ENCODE measurements around the gene PRM1.
"Not testable (repeated sequence)": the region's sequence is repeated elsewhere in the genome, so short reads cannot be mapped to it uniquely, and the experiment has no call there.

Gene PRM1

GRCh38 chr16:11297492-11298142 is 16.5 kb upstream of the PRM1 start:
- DNase-seq (ENCODE audit: low read depth): peak; percentile 28

GRCh38 chr16:11296706-11297491 is 15.8 kb upstream of the PRM1 start:
- no peak for DNase-seq (ENCODE audit: low read depth)

GRCh38 chr16:11296351-11296705 is 15.2 kb upstream of the PRM1 start:
- no peak for DNase-seq (ENCODE audit: low read depth)

GRCh38 chr16:11295672-11296071 is 14.5 kb upstream of the PRM1 start:
- no peak for DNase-seq (ENCODE audit: low read depth)

GRCh38 chr16:11292076-11292748 is 11.1 kb upstream of the PRM1 start:
- no peak for DNase-seq (ENCODE audit: low read depth)

GRCh38 chr16:11291091-11291703 is 10.1 kb upstream of the PRM1 start:
- no peak for DNase-seq (ENCODE audit: low read depth)

GRCh38 chr16:11290102-11290893 is 9.2 kb upstream of the PRM1 start:
- no peak for DNase-seq (ENCODE audit: low read depth)

- not testable (repeated sequence) for DNase-seq (ENCODE audit: low read depth)
Measured at GRCh38 chr16:11289696-11290095, 8.6 kb upstream of the PRM1 start.

GRCh38 chr16:11289202-11289601 is 8.1 kb upstream of the PRM1 start:
- no peak for DNase-seq (ENCODE audit: low read depth)

GRCh38 chr16:11285842-11286241 is 4.7 kb upstream of the PRM1 start:
- DNase-seq (ENCODE audit: low read depth): no peak

GRCh38 chr16:11283820-11284248 is 2.7 kb upstream of the PRM1 start:
- no peak for DNase-seq (ENCODE audit: low read depth)

GRCh38 chr16:11278681-11279628 is 2.2 kb downstream of the PRM1 start:
- DNase-seq (ENCODE audit: low read depth): no peak

- DNase-seq (ENCODE audit: low read depth): no peak
Measured at GRCh38 chr16:11277607-11278337, 3.4 kb downstream of the PRM1 start.

GRCh38 chr16:11276896-11277593 is 4.1 kb downstream of the PRM1 start:
- DNase-seq (ENCODE audit: low read depth): no peak

- DNase-seq (ENCODE audit: low read depth): no peak
Measured at GRCh38 chr16:11276143-11276895, 4.8 kb downstream of the PRM1 start, which contains the start of gene PRM2. PRM2 (minus strand) TSS chr16:11276480; CDS start chr16:11276370, 110 bp downstream.

- DNase-seq (ENCODE audit: low read depth): no peak
Measured at GRCh38 chr16:11274964-11275363, 6.2 kb downstream of the PRM1 start.

- DNase-seq (ENCODE audit: low read depth): no peak
Measured at GRCh38 chr16:11273721-11274324, 7.3 kb downstream of the PRM1 start.

Measured in stromal cell of bone marrow (primary cell).